Activated CD4-positive, alpha-beta T cell treated with anti-CD3 and anti-CD28 coated beads, Interleukin-2, amount 50 U/mL, for 48 hours (primary cell): Measurements from ENCODE around the gene DEF6.

Source experiments
- DNase-seq, 2 experiments: peaks; one replicate each; pipeline ENCODE4 v3.0.0-alpha.2; 2020

DEF6 gene

GRCh38 chr6:35297601-35298481, at the start of gene DEF6:
DEF6 (plus strand) TSS chr6:35297818; CDS start chr6:35297857, 39 bp downstream.
- DNase-seq, result peak; percentile 87 to 90

GRCh38 chr6:35248300-35248699, 49.3 kb upstream of the DEF6 start:
- no peak for DNase-seq

GRCh38 chr6:35248965-35249364, 48.7 kb upstream of the DEF6 start:
- no peak for DNase-seq

GRCh38 chr6:35251949-35252348, 45.7 kb upstream of the DEF6 start:
- DNase-seq, result no peak

GRCh38 chr6:35253249-35253648, 44.4 kb upstream of the DEF6 start:
- DNase-seq, result no peak

GRCh38 chr6:35258336-35258735, 39.3 kb upstream of the DEF6 start:
- DNase-seq, result no peak

GRCh38 chr6:35258858-35259193, 38.8 kb upstream of the DEF6 start:
- no peak for DNase-seq

- DNase-seq, result peak; percentile 94
Observed at GRCh38 chr6:35259194-35259947, 38.2 kb upstream of the DEF6 start, which contains the start of gene ZNF76. ZNF76 (plus strand) TSS chr6:35259735; CDS start chr6:35281152, 21,417 bp downstream.

GRCh38 chr6:35259948-35260590, 37.5 kb upstream of the DEF6 start:
- peak; percentile 72 to 79 for DNase-seq

- no peak for DNase-seq
Observed at GRCh38 chr6:35260591-35261570, 36.7 kb upstream of the DEF6 start.

- DNase-seq, result no peak
Observed at GRCh38 chr6:35262596-35262995, 35.0 kb upstream of the DEF6 start.

GRCh38 chr6:35264550-35265274, 32.9 kb upstream of the DEF6 start:
- DNase-seq, result no peak

GRCh38 chr6:35265523-35265922, 32.1 kb upstream of the DEF6 start:
- no peak for DNase-seq

- DNase-seq, result no peak
Observed at GRCh38 chr6:35267446-35267845, 30.2 kb upstream of the DEF6 start.

- DNase-seq, result no peak
Observed at GRCh38 chr6:35267897-35268296, 29.7 kb upstream of the DEF6 start.

- DNase-seq, result no peak
Observed at GRCh38 chr6:35272005-35272404, 25.6 kb upstream of the DEF6 start.

GRCh38 chr6:35273822-35274559, 23.6 kb upstream of the DEF6 start:
- no peak for DNase-seq

GRCh38 chr6:35275744-35276260, 21.8 kb upstream of the DEF6 start:
- DNase-seq, result no peak

GRCh38 chr6:35278708-35279107, 18.9 kb upstream of the DEF6 start:
- no peak for DNase-seq

- DNase-seq, result no peak
Observed at GRCh38 chr6:35280903-35281302, 16.7 kb upstream of the DEF6 start.

GRCh38 chr6:35282472-35282871, 15.1 kb upstream of the DEF6 start:
- no peak for DNase-seq
